IPS DF 4.7 (cell line): Measurements from ENCODE around the gene TPD52L1.

Experiments used
- DNase-seq: peaks from one replicate; pipeline ENCODE4 v3.0.0-alpha.2; 2013; ENCODE audit warnings: low spot score; ENCODE audit errors: extremely low read depth

The TPD52L1 gene

DNA sequence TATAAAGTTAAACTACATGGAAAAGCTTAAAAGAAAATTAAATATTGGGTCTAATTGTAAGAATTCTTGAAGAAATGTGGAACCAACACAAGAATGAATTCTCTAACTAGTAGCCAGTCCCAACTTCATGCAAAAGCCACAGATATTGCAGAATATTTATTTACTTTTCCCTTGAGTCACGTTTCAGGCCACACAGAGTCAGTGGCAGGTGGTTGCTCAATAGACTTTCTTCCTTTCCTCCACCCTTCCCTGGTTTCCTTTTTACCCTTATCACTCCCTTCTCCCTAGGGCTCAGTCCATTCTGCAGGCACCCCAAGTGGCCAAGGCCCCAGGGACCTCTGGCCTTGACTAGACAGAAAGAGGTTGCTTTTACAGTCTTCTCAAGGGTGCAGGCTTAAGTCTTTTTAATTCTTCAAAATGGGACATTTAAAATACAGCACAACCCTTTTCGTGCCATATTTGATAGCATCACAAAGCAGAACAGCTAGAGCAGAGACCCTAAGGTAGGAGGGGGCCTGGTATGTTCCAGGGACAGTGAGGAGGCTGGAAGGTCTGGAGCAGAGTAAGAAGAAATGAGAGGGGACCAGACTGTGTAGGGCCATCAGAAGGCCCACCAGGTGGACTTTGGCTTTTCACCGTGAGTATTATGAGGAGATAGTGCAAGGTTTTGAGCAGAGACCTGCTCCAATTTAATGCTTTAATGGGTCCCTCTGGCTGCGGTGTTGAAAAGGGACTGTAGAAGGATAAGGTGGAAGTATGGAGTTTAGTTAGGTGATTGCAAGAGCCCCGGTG is 83.2 kb downstream of the TPD52L1 start:
- no peak for DNase-seq

DNA sequence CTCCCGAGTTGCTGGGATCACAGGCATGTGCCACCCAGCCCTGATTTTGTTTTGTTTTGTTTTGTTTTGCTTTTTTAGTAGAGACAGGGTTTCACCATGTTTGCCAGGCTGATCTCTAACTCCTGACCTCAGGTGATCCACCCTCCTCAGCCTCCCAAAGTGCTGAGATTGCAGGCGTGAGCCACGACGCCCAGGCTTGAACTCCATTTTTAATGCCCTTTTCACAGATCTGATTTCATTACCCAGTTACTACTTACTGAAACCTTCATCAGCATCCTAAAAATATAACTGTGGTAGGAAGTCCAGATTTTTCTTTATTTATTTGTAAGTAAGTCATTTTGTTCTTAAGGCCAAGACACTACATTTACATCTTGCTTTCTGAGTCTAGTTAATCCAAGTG is 84.2 kb downstream of the TPD52L1 start:
- DNase-seq = no peak

DNA sequence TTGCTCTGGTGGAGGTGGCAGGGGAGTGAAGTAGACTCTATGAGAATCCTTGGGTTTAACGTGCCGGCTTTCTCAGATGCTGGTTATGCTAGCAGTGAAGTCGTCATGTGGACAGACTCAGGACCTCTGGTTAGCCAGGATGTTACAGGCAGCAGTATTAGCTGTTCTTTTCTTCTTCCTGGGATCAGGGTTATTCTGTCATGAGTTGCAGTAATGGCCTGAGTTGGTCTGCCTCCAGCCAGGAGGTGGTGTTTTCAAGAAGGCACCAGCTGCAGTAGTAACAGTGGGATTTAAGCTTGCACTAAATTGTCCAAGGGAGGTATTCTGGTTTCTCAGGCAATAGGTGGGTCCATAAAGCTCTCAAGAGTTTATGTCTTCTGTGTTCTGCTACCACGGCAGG is 91.5 kb downstream of the TPD52L1 start:
- no peak for DNase-seq

DNA sequence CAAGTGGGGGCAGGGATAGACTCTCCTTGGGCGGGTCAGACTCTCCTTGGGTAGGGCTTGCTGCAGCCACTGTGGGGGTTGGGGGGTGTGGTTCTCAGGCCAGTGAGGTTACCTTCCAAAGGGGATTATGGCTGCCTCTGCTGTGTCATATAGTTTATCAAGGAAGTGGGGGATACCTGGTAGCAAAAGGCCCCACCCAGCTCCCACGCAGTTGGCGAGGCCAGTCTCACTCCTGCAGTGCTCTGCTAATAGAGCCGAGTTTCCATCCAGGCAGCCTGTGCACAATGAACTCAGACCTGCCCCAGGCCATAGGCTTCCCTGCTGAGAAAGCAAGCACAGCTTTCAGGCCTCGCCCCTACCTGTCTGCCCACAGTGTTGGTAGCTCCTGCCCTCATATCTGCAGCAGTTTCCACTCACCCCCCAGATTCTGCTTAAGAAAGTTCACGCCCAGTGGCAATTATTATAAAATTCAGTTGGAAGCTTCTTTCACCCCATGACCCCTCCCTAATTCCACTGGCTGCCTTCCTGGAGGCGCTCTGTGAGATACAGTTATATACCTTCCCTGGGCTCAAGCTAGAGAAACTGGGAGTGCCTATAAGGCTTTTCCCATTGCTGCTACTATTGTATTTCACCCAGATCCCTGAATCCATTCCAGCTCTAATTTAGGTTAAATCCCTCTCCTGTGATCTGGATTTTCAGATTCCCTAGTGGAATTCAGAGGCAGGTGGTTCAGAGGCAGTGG is 92.1 kb downstream of the TPD52L1 start:
- no peak for DNase-seq

DNA sequence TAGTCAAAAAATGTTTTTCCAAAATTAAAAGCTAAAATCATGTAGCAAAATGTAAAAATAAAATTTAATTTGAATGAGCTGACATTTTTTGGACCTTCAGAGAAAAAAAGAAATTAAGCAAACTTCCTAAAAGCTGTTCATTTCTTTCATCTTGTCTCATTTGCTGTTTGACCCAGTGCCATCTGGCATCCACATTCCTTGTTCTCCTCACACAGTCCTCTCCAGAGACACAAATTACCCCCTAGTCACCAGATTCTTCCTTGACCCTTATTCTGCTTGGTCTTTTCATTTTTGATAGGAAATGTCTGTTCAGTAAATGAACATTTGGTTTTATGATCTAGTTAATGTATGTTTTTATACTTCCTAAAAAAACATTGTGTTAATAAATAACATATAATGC is 93.0 kb downstream of the TPD52L1 start:
- DNase-seq = no peak

DNA sequence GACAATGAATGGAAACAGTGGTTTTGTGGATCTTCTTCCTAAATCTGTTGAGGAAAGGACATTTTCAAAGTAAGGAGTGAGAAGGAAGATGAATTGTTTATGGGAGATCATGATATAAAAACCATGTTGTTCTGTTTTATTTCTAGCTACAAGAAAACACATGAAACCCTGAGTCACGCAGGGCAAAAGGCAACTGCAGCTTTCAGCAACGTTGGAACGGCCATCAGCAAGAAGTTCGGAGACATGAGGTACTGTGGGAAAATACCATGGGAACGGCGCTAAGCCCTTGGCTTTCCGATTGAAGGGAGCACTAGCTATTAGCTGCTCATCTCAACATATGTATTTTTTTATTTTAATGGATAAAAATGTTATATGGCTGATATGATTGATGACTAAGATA is 94.6 kb downstream of the TPD52L1 start:
- no peak for DNase-seq

DNA sequence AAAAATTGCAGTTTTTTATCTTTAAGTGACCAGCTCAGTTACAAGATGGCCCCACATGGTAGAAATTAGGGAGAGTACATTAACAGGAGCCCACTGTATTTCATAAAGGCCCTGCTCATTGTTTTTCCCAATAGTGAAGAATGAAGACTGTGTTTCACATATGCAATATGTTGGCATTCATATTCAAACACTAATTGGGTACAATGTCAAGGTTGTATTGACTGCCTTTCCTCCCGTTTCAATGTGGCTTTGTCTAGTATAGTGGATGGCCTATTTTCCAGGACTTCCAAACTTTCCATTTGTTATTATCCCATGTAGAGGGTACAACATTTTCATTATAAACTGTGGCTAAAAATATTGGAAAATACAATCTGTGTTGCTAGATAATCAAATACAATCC is 96.9 kb downstream of the TPD52L1 start:
- no peak for DNase-seq

DNA sequence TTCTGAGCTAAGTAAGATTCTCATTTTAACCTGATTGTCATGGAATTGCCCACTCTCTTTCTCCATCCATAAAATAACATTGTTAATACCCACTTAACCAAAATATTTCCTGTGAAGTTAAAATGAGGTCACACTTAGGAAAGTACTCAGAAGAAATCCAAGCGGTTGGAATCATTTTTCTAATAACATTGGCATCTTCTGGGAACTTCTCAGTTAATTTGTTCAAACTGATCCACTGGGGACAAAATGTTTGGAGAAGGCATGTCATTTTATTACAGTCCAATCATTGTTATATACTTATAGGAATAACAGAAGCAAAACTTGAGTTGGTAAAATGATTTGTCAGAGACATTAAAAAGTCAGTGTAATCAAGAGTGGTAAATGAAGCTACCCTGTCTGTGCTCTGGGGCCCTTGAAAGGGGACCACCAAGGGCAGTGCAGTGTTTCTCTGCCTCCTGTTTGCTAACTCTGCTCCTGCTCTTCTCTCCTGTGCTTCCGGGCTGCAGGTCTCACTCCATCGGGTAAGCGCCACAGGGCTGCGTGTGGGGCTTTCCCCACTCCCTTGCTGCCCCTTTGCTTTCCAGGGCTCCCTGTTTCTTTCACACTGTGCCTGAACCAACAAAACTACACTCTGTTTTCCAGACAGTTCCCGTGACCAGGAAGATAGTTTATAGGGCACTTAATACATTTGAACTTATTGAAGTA is 98.1 kb downstream of the TPD52L1 start:
- no peak for DNase-seq

DNA sequence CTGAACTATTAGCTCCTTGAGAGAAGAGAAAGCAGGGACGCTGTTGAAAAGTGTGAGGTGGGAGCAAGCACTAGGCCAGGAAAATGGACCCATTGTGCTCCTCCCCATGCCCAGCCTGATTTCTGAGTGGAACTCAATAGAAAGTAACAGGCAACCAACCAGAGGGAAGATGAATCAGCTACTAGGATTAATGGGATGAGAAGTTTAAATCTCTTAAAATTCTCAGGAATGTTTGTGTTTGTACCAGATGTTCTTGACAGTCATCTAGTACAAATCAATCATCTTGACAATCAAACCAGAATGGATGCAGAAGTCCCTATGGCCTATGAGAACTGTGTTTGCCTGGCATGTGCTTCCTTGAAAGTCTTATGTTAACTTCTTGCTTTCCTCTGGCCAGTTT is 99.3 kb downstream of the TPD52L1 start:
- DNase-seq = no peak

DNA sequence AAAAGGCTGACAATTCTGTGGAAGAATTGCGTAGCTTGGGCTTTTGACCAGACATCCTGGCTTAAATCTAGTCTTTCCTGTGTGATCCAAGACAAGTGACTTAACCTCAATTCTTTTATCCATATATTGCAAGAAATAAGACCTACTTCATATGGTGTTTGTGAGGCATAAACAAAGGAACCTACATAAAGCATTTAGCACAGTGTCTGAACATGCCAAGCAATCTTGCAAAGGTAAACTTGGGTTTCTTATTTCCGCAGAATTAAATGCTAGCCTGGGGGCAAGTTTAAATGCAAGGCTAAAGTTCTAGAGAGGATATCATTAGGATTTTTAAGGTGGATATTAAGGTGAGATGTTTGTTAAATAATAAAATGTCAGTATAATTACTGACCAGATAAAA is 100.3 kb downstream of the TPD52L1 start:
- no peak for DNase-seq

DNA sequence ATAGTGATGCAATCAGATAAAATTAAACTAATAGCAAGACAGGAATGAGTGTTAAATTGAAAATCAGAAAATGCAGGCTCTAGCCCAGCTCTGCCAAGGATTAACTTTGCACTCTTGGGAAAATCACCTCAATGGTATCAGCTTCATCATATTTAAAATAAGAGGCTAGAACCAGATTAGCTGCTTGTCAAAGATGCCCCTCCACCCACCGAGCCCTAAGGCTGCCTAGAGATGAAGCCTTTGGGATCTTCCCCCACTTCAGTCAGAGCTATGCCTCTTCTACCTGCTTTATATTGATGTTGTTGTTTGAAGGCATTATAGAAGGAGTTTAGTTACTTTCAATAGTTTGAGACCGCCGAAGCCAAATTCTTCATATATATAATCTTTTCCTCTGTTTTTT is 100.7 kb downstream of the TPD52L1 start:
- DNase-seq = no peak

DNA sequence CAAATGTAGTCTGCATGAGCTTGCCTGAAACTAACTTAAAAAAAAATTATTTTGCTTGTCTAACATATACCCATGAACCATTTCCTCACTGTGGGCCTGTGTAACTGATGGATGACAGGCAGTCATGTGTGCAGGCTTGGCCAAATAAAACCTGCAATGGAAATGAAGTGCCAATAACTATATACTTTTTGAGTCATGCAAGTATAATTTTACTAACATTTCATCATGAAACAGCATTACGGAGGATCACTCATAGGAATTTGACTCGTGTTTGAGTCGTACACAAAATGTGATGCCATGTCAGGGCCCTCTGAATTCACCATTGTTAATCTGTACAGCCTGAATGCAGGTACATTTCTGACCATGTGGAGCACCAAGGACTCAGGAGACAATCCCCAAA is 101.6 kb downstream of the TPD52L1 start:
- DNase-seq = no peak

DNA sequence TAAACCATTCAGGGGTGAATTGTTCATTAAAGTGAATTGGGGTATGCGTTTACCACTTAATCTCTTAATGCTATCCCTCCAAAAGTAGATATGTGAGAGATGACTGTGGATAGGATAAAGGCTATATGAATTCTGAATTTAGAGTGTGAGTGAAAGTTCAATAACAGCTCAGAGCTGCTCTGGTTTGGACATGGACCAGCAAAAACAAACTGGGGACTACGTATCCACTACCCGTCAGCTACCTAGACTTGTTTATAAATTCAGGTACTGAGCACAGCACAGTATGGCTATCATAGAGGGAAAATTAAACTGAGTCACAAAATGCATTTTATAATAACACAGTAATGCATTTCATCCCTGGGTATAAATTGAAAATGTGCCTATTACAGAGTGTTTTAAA is 103.8 kb downstream of the TPD52L1 start:
- no peak for DNase-seq

DNA sequence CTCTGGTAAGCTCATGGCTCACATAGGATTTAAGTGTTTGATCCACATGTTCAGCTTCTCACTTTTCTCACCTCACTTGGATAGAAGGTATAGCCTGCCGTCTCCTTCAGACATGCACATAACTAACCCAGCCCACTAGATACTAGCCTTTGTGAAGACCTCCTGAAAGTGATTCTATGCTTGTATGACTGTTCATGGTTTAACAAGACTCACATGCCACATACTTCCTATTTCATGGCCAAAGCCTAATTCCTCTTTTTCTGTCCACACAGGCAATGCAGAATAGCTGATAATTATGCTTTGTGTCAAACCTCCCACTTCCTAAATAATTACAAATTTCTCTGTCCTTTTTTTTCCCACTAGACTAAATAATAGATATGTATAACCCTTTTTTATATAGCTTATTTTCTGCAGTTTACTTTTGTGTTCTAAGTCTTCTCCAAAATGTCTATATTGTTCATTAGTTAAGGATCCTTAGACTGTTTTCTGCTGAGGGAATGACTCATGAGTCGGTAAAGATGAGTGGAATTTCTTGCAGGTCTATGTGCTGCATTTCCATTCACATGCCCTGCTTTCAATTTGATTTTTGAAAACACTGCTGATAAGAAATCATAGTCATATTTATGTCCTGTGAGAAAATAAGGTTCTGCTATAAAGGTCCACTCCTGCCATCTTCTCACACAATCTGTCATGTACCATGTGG is 105.2 kb downstream of the TPD52L1 start:
- DNase-seq = no peak

DNA sequence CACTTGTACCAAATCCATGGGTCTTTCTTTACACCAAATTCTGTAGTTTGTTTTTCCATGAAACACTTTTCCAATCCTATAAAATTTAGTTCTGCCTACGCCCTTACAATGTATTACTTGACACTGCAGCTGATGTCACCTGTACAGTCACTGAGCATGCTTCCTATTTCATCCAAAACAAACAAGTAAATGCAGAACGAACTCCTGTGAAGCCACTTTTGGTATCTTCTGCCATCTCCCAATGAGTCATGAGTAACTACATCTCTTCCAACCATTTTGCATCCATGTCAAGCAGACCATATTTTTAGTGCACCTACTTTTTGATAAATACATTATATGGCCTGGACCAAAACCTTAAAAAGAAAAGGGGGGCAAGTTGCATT is 105.8 kb downstream of the TPD52L1 start:
- DNase-seq = no peak

DNA sequence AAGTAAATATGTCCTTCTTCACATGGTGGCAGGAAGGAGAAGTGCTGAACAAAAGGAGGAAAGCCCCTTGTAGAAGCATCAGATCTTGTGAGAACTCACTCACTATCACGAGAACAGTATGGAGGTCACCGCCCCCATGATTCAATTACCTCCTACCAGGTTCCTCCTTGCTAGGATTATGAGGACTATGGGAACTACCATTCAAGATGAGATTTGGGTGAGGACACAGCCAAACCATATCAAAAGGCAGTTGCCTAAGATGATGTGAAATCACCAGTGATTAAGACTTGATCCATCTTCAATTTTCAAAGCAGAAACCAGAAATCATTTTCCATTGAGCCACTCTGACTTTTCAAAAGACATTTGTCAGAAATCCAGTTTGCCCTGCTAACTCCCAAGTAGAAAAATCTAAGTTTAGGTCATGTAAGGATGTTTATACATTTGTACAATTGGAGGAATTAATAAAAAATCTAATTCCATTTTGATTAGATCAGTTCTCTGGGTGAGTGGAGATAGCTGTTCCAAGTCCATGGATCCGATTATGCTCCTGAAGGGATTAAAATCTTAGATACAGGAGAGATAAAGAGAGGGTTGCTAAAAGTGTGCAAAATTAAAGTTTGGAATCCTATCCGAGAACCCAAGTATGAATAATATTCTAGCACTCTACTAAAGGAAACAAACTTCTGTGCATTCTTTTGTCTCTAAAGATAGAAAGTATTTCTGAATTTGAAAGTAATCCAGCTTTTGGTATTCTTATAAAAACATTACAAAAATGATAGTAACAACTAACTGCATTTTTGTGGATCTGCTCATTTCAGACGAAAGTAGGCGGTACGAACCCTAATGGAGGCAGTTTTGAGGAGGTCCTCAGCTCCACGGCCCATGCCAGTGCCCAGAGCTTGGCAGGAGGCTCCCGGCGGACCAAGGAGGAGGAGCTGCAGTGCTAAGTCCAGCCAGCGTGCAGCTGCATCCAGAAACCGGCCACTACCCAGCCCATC is 108.7 kb downstream of the TPD52L1 start:
- DNase-seq = no peak

DNA sequence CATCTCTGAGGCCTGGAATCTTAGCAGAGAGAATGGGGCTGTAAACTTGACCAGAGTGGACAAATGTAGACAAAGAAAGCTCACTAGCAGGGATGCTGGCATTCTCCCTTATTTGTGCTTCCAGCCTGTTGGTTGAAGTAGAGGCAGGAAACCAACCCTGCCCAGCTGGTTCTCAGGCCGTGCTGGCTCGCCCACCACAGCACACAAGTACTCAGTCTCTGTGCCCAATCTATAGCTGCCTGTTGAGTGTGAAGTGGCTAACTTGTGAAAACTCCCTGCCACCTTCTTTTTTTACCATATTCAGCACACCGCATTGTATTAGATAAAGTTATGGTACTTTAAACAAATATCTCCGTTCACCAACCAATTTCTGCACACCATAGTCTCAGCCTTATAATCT is 110.9 kb downstream of the TPD52L1 start:
- DNase-seq = no peak

DNA sequence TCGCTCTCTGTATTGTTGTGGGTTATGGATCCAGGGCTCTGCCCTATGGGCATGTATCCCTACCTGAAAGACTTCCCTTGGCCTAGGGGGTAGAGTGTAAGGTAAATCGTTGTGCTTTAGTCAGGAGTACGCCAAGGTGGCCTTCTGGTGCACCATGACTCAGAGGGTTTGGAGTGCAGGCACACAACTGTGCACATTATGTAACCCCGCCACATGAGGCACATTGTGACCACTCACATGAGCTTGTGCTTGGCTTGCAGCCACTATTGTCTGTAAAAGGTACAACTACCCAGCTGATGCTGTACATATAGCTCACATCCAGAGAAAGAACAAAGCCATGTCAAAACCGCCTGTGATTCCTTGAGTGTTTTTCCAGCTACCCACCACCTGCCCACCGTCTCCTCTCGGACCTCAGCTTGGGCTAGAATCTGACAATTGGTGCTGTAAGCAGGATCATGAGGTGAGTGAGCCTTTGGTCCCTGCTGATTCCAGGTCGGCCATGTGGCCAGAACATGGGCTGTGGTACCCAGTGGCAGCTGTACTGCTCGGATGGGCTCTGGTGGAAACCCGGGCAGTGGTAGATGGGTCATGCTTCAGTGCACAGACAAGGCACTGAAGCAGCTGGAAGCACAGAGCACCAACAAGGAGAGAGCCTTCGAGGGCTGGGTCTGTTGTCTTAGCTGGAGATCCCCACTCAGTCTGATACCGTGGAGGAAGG is 114.4 kb downstream of the TPD52L1 start:
- DNase-seq = no peak

DNA sequence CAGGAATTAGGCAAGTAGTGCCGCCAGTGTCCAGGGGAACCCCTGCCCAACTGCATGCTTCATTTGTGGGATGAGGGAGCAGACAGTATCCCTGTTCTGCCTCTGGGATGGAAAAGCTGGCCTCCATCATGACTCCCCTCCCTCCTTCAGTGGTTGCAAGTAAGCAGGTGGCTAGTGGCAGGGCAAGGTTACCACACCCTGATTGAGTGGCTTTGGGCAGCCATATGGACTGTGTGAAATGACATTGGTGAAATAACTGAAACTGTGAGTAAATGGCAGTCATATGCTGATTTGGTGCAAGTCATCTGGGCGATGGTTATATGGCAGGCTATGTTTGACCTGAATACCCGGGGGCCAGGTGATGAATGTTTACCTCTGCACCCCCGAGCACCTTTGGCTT is 115.2 kb downstream of the TPD52L1 start:
- DNase-seq = no peak
